Mesendoderm (in vitro differentiated cells): ENCODE measurements around the gene CDH15. TPM values are rescaled to one million over a fixed set of nuclear protein-coding genes. Genes with fewer than 3 reads are reported as not detected.

ENCODE experiments used
- DNase-seq: peaks from one replicate; pipeline ENCODE4 v3.0.0; 2013
- H2AK5ac ChIP-seq: 2 replicates; pipeline ENCODE4 v1.6.1; 2013; ENCODE audit warnings: low read length, inconsistent platforms
- H2BK120ac ChIP-seq: 2 replicates; pipeline ENCODE4 v1.6.1; 2013; ENCODE audit warnings: low read depth, mild to moderate bottlenecking, low read length, moderate library complexity, mixed read lengths
- H2BK15ac ChIP-seq: replicated peaks from 2 replicates; pipeline ENCODE4 v1.6.1; 2013; ENCODE audit warnings: low read depth, mild to moderate bottlenecking, moderate library complexity
- H2BK5ac ChIP-seq: 2 replicates; pipeline ENCODE4 v1.6.1; 2013; ENCODE audit warnings: low read length, inconsistent platforms
- H3K18ac ChIP-seq: 2 replicates; pipeline ENCODE4 v1.6.1; 2013; ENCODE audit warnings: mild to moderate bottlenecking, low read length, mixed read lengths
- H3K23ac ChIP-seq: one replicate; pipeline ENCODE4 v1.6.1; 2013; ENCODE audit warnings: low read length
- H3K27ac ChIP-seq: 2 replicates; pipeline ENCODE4 v1.5.1; 2013; ENCODE audit warnings: low read depth, mild to moderate bottlenecking, inconsistent platforms, low read length, moderate library complexity
- H3K27me3 ChIP-seq: 2 replicates; pipeline ENCODE4 v1.6.1; 2013; ENCODE audit warnings: low read length, control low read depth, mild to moderate bottlenecking, inconsistent platforms; ENCODE audit not compliant: insufficient read depth, poor library complexity
- H3K36me3 ChIP-seq: 2 replicates; pipeline ENCODE4 v1.6.1; 2013; ENCODE audit warnings: low read length, inconsistent platforms; ENCODE audit not compliant: control insufficient read depth, insufficient read depth
- H3K4ac ChIP-seq: one replicate; pipeline ENCODE4 v1.6.1; 2013; ENCODE audit warnings: low read depth, mild to moderate bottlenecking, low read length, moderate library complexity
- H3K4me1 ChIP-seq: 2 replicates; pipeline ENCODE4 v1.6.1; 2013; ENCODE audit warnings: low read depth, low read length, inconsistent platforms; ENCODE audit not compliant: control insufficient read depth
- H3K4me2 ChIP-seq: 2 replicates; pipeline ENCODE4 v1.6.1; 2013; ENCODE audit warnings: low read length
- H3K4me3 ChIP-seq: 2 replicates; pipeline ENCODE4 v1.5.1; 2013; ENCODE audit warnings: mild to moderate bottlenecking, low read length
- H3K56ac ChIP-seq: one replicate; pipeline ENCODE4 v1.6.1; 2013; ENCODE audit warnings: low read length
- H3K79me1 ChIP-seq: 2 replicates; pipeline ENCODE4 v1.6.1; 2013; ENCODE audit warnings: low read length, inconsistent platforms
- H3K79me2 ChIP-seq: 2 replicates; pipeline ENCODE4 v1.6.1; 2013; ENCODE audit warnings: mild to moderate bottlenecking, low read length; ENCODE audit not compliant: control insufficient read depth, insufficient read depth
- H3K9ac ChIP-seq: 2 replicates; pipeline ENCODE4 v1.6.1; 2013; ENCODE audit warnings: low read length, inconsistent platforms
- H4K5ac ChIP-seq: one replicate; pipeline ENCODE4 v1.6.1; 2013; ENCODE audit warnings: low read length
- H4K8ac ChIP-seq: one replicate; pipeline ENCODE4 v1.6.1; 2013; ENCODE audit warnings: low read depth, mild to moderate bottlenecking, control low read depth, low read length, moderate library complexity
- WGBS: extraction: QIAGEN DNeasy Blood & Tissue Kit; methylation state at CpG from one replicate; pipeline ENCODE4 v1.1.7; 2013; ENCODE audit warnings: low lambda C conversion rate, missing lambda C conversion rate; ENCODE audit not compliant: insufficient coverage; ENCODE audit errors: extremely low coverage; 5-methylcytosine and 5-hydroxymethylcytosine counted together
- polyA plus RNA-seq, 2 experiments: library from polyadenylated mRNA; stranded (reverse); fragments of 200-250 nt; gene quantifications; one replicate each; pipeline ENCODE4 v1.2.3, GENCODE V29; 2013

CDH15 gene
- polyA plus RNA-seq (2013, experiment 1 of 2): 0.10 TPM
- 0.10 TPM for polyA plus RNA-seq (2013, experiment 2 of 2)

- Histone ChIP-seq H3K56ac (peak within 1 kb of the TSS; percentile 15), H3K79me2 (no peaks in the 10 kb centered on the region), H4K5ac (no peak within 1 kb of the TSS), H3K4ac (no peak within 1 kb of the TSS), H3K79me1 (no peaks in the 10 kb centered on the region), H3K23ac (no peak within 1 kb of the TSS), H2AK5ac (no peak within 1 kb of the TSS), H3K36me3 (no peaks in the 10 kb centered on the region), H2BK120ac (no peak within 1 kb of the TSS), H3K4me2 (peak within 1 kb of the TSS; percentile 44), H3K4me3 (no peak within 1 kb of the TSS), H3K27ac (no peak within 1 kb of the TSS), H2BK15ac (no peak within 1 kb of the TSS), H4K8ac (no peak within 1 kb of the TSS), H3K18ac (no peak within 1 kb of the TSS), H2BK5ac (no peak within 1 kb of the TSS), H3K9ac (no peak within 1 kb of the TSS), H3K27me3 (no peaks in the 10 kb centered on the region), H3K4me1 (peaks cover 2% of the 10 kb centered on the region)
- no CpG with 5 or more reads among the region's 74 CpGs for WGBS
- peak; percentile 98 for DNase-seq
Measured at GRCh38 chr16:89171216-89172170, at the start of gene CDH15. CDH15 (plus strand) TSS chr16:89171748; CDS start chr16:89171832, 84 bp downstream.

- Histone ChIP-seq H3K4me1 (no peaks in the 10 kb centered on the region), H4K5ac (no peak overlapping the region), H3K9ac (no peak overlapping the region), H3K36me3 (no peaks in the 10 kb centered on the region), H4K8ac (no peak overlapping the region), H3K79me2 (no peaks in the 10 kb centered on the region), H2BK120ac (no peak overlapping the region), H3K27me3 (no peaks in the 10 kb centered on the region), H2AK5ac (no peak overlapping the region), H2BK5ac (no peak overlapping the region), H3K4me3 (no peak overlapping the region), H3K27ac (no peak overlapping the region), H3K23ac (no peak overlapping the region), H3K4ac (no peak overlapping the region), H3K56ac (no peak overlapping the region), H2BK15ac (no peak overlapping the region), H3K4me2 (no peak overlapping the region), H3K79me1 (no peaks in the 10 kb centered on the region), H3K18ac (no peak overlapping the region)
- DNase-seq: no peak
- WGBS: no CpG with 5 or more reads among the region's 11 CpGs
Measured at GRCh38 chr16:89122322-89122851, 49.2 kb upstream of the CDH15 start.

GRCh38 chr16:89123001-89123830 lies 48.3 kb upstream of the CDH15 start:
- Histone ChIP-seq H3K9ac (no peak overlapping the region), H3K23ac (no peak overlapping the region), H3K56ac (no peak overlapping the region), H4K5ac (no peak overlapping the region), H4K8ac (no peak overlapping the region), H2AK5ac (no peak overlapping the region), H3K18ac (no peak overlapping the region), H3K79me1 (no peaks in the 10 kb centered on the region), H3K4me1 (no peaks in the 10 kb centered on the region), H3K27me3 (no peaks in the 10 kb centered on the region), H3K4me2 (no peak overlapping the region), H3K4me3 (no peak overlapping the region), H3K4ac (no peak overlapping the region), H2BK120ac (no peak overlapping the region), H2BK5ac (no peak overlapping the region), H3K27ac (no peak overlapping the region), H3K36me3 (no peaks in the 10 kb centered on the region), H2BK15ac (no peak overlapping the region), H3K79me2 (no peaks in the 10 kb centered on the region)
- no CpG with 5 or more reads among the region's 25 CpGs for WGBS
- no peak for DNase-seq

GRCh38 chr16:89123831-89124100 lies 47.8 kb upstream of the CDH15 start:
- no CpG with 5 or more reads among the region's 12 CpGs for WGBS
- H3K56ac ChIP-seq: no peak overlapping the region
- H4K8ac ChIP-seq: no peak overlapping the region
- no peak overlapping the region for H3K4ac ChIP-seq
- H2BK120ac ChIP-seq: no peak overlapping the region
- H3K18ac ChIP-seq: no peak overlapping the region
- H3K4me3 ChIP-seq: no peak overlapping the region
- no peak overlapping the region for H3K23ac ChIP-seq
- no peaks in the 10 kb centered on the region for H3K4me1 ChIP-seq
- H3K27ac ChIP-seq: no peak overlapping the region
- H3K27me3 ChIP-seq: no peaks in the 10 kb centered on the region
- H3K36me3 ChIP-seq: no peaks in the 10 kb centered on the region
- no peak overlapping the region for H3K9ac ChIP-seq
- no peak overlapping the region for H2BK15ac ChIP-seq
- no peak overlapping the region for H3K4me2 ChIP-seq
- H4K5ac ChIP-seq: no peak overlapping the region
- H3K79me1 ChIP-seq: no peaks in the 10 kb centered on the region
- H2AK5ac ChIP-seq: no peak overlapping the region
- DNase-seq: no peak
- H2BK5ac ChIP-seq: no peak overlapping the region
- no peaks in the 10 kb centered on the region for H3K79me2 ChIP-seq

GRCh38 chr16:89129378-89129777 lies 42.2 kb upstream of the CDH15 start:
- Histone ChIP-seq H3K79me2 (no peaks in the 10 kb centered on the region), H3K56ac (no peak overlapping the region), H3K4me3 (no peak overlapping the region), H3K9ac (no peak overlapping the region), H3K27ac (no peak overlapping the region), H4K8ac (no peak overlapping the region), H3K79me1 (no peaks in the 10 kb centered on the region), H3K4ac (no peak overlapping the region), H3K23ac (no peak overlapping the region), H3K4me1 (no peaks in the 10 kb centered on the region), H2BK5ac (no peak overlapping the region), H3K36me3 (peaks cover 2% of the 10 kb centered on the region), H4K5ac (no peak overlapping the region), H2AK5ac (no peak overlapping the region), H2BK15ac (no peak overlapping the region), H3K27me3 (no peaks in the 10 kb centered on the region), H3K18ac (no peak overlapping the region), H2BK120ac (no peak overlapping the region), H3K4me2 (no peak overlapping the region)
- no peak for DNase-seq
- WGBS: no CpG with 5 or more reads among the region's 1 CpG
